PC-9 (cell line): ENCODE results near the gene PXN. TPM values are rescaled to one million over a fixed set of nuclear protein-coding genes. Genes with fewer than 3 reads are reported as not detected.
"Not testable (repeated sequence)": the region's sequence is repeated elsewhere in the genome, so short reads cannot be mapped to it uniquely, and the experiment has no call there.

Experiments used
- BruUV-seq: library from RNA; stranded (reverse); fragments of 400-500 nt; replicated peaks from 2 replicates; lab custom pipeline; 2021; lab: Mats Ljungman, UMichigan
- CTCF ChIA-PET: fragments of 300-600 bp; sonication (Branson Sonifier 250); formaldehyde crosslinking; loops from one replicate; lab custom pipeline; 2022; ENCODE audit warnings: antibody characterized with exemption; lab: Charles Lee
- POLR2A ChIA-PET: fragments of 300-600 bp; sonication (Branson Sonifier 250); formaldehyde crosslinking; loops from one replicate; lab custom pipeline; 2022; ENCODE audit warnings: antibody characterized with exemption; ENCODE audit not compliant: unreplicated experiment; lab: Charles Lee
- DNase-seq, 2 experiments: peaks; one replicate each; pipeline versions ENCODE4 v3.0.0 to v3.0.0-alpha.2; 2015 to 2022; ENCODE audit warnings: mixed read lengths in 1 of 2
- H2AFZ ChIP-seq: fragments of 200-600 bp; sonication (generic); 2 replicates; pipeline ENCODE4 v1.8.1; 2017; ENCODE audit warnings: antibody characterized with exemption
- H3F3A ChIP-seq: fragments of 200-600 bp; sonication (generic); 2 replicates; pipeline ENCODE4 v1.8.1; 2017; ENCODE audit warnings: antibody characterized with exemption, mild to moderate bottlenecking, low read depth; ENCODE audit not compliant: insufficient read depth
- H3K27ac ChIP-seq: fragments of 200-600 bp; sonication (generic); 2 replicates; pipeline ENCODE4 v1.6.1; 2016; ENCODE audit warnings: mixed run types
- H3K27me3 ChIP-seq: fragments of 200-600 bp; sonication (generic); 2 replicates; pipeline ENCODE4 v1.6.1; 2016; ENCODE audit warnings: low read depth, mixed run types; ENCODE audit not compliant: insufficient read depth
- H3K36me3 ChIP-seq: fragments of 200-600 bp; sonication (generic); 2 replicates; pipeline ENCODE4 v1.6.1; 2016; ENCODE audit warnings: low read depth, mixed run types
- H3K4me1 ChIP-seq: fragments of 200-600 bp; sonication (generic); replicated peaks from 2 replicates; pipeline ENCODE4 v1.6.1; 2016; ENCODE audit warnings: mixed run types; ENCODE audit not compliant: insufficient read depth
- H3K4me2 ChIP-seq: fragments of 200-600 bp; sonication (generic); 2 replicates; pipeline ENCODE4 v1.6.1; 2017; ENCODE audit warnings: mixed run types
- H3K4me3 ChIP-seq: fragments of 200-600 bp; sonication (generic); 2 replicates; pipeline ENCODE4 v1.6.1; 2016; ENCODE audit warnings: mixed run types
- H3K79me2 ChIP-seq: fragments of 200-600 bp; sonication (generic); 2 replicates; pipeline ENCODE4 v1.6.1; 2017; ENCODE audit warnings: low read depth, mixed run types
- H3K9me2 ChIP-seq: fragments of 200-600 bp; sonication (generic); 2 replicates; pipeline ENCODE4 v1.8.1; 2017; ENCODE audit warnings: mild to moderate bottlenecking; ENCODE audit not compliant: insufficient read depth
- H3K9me3 ChIP-seq: fragments of 200-600 bp; sonication (generic); 2 replicates; pipeline ENCODE4 v1.8.1; 2016; ENCODE audit warnings: low read depth; ENCODE audit not compliant: insufficient read depth
- H4K20me1 ChIP-seq: fragments of 200-600 bp; sonication (generic); 2 replicates; pipeline ENCODE4 v1.8.1; 2017; ENCODE audit not compliant: insufficient read depth
- CTCF ChIP-seq: fragments of 200-600 bp; sonication (generic); conservative IDR thresholded peaks from 2 replicates; pipeline ENCODE4 v1.6.1; 2017; ENCODE audit warnings: mixed run types, antibody characterized with exemption, mild to moderate bottlenecking, moderate library complexity
- EZH2 ChIP-seq: fragments of 200-600 bp; sonication (generic); IDR thresholded peaks from 2 replicates; pipeline ENCODE4 v1.8.0; 2017; ENCODE audit warnings: antibody characterized with exemption, low read depth
- intact Hi-C: fragments of 100-400 bp; cut with micrococcal nuclease; formaldehyde crosslinking; loops from one replicate; pipeline ENCODE4 v1.10.0; 2022; ENCODE audit not compliant: unreplicated experiment
- total RNA-seq: library from RNA; stranded (reverse); gene quantifications from 2 replicates; pipeline ENCODE4 v1.2.3, GENCODE V29; 2021

Gene PXN
- total RNA-seq, 1 experiment from 2014 or later, result 218 TPM

DNA sequence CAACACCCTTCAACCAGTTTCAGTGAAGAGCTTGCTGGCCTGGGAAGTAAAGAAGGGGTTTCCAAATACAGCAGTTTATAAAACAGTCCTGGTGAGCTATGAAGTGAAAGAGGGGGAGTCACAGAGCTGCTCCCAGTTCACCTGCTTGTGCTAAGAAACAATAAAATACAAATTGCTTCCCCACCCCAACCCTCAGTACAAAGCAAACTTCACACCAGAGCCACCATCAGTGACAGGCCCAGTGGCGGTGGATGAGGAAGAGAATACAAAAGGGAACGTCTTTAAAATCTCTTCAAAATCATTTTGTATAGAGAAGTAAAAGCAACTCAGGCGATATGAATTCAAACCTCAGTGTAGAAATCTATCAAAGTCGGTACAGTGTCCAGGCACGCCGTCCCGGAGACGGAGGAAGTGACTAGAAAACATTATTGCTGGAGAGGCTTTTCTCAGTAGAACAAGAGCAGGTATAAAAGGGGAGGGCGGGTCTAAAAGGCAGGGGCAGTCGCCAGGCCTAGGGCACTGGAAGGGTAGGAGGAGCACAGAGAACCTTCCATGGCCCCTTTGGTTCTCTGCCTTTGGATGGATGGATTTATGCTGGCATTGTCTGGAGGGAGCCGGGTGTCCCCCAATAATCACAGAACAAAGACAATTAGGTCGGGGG, 54.2 kb downstream of the PXN start:
- Histone ChIP-seq H3F3A (no peaks in the 10 kb centered on the region), H3K4me1 (no peaks in the 10 kb centered on the region), H3K4me2 (no peak overlapping the region), H3K27me3 (no peaks in the 10 kb centered on the region), H4K20me1 (no peaks in the 10 kb centered on the region), H3K9me3 (no peaks in the 10 kb centered on the region), H3K79me2 (no peaks in the 10 kb centered on the region), H3K27ac (no peak overlapping the region), H3K9me2 (no peaks in the 10 kb centered on the region), H3K36me3 (no peaks in the 10 kb centered on the region), H2AFZ (no peak overlapping the region), H3K4me3 (no peak overlapping the region)
- DNase-seq, result no peak
- intact Hi-C loops, result no loop called here
- TF ChIP-seq CTCF (no peak), EZH2 (no peak)
- ChIA-PET POLR2A (interaction anchor here (0.6 kb wide), 1 partner anchor 82 kb away, joined by 3 read pairs; no protein-coding TSS in a partner anchor), CTCF (no interaction called here)
- no TSS peak for BruUV-seq

- BruUV-seq, result no TSS peak
Measured at GRCh38 chr12:120209851-120210250, 55.7 kb downstream of the PXN start.

GRCh38 chr12:120207227-120207626, 58.3 kb downstream of the PXN start:
- Histone ChIP-seq H4K20me1 (no peaks in the 10 kb centered on the region), H3F3A (no peaks in the 10 kb centered on the region)
- POLR2A ChIA-PET, result no interaction called here

More at GRCh38 chr12:120209851-120210250, 55.7 kb downstream of the PXN start:
- H2AFZ ChIP-seq, result no peak overlapping the region
- TF ChIP-seq CTCF (no peak), EZH2 (no peak)
- H3F3A ChIP-seq, result no peaks in the 10 kb centered on the region
- no peaks in the 10 kb centered on the region for H3K9me2 ChIP-seq
- ChIA-PET POLR2A (no interaction called here), CTCF (no interaction called here)
- no peaks in the 10 kb centered on the region for H3K36me3 ChIP-seq
- no peak overlapping the region for H3K4me3 ChIP-seq
- no peaks in the 10 kb centered on the region for H3K4me1 ChIP-seq
- no peaks in the 10 kb centered on the region for H4K20me1 ChIP-seq
- DNase-seq, result no peak
- no peak overlapping the region for H3K27ac ChIP-seq
- H3K27me3 ChIP-seq, result no peaks in the 10 kb centered on the region
- H3K9me3 ChIP-seq, result no peaks in the 10 kb centered on the region
- H3K4me2 ChIP-seq, result no peak overlapping the region
- intact Hi-C loops, result no loop called here
- H3K79me2 ChIP-seq, result no peaks in the 10 kb centered on the region

DNA sequence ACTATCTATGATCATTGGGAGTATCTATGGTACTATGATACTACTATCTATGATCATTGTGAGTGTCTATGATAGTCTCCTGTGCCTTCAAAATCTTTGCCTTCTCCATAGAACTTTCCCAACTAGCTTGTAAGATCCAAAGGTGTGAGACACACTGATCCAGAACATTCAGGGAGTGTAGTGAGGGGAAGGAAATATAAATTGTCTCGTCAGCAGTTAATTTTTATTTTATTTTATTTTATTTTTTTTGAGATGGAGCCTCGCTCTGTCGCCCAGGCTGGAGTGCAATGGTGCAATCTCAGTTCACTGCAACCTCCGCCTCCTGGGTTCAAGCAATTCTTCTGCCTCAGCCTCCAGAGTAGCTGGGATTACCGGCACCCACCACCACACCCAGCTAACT, 58.7 kb downstream of the PXN start:
- H3K27ac ChIP-seq, DNase-seq, H2AFZ ChIP-seq, H3K4me1 ChIP-seq, H3K4me2 ChIP-seq, H3K9me3 ChIP-seq, H3K4me3 ChIP-seq, H3F3A ChIP-seq, H3K79me2 ChIP-seq, H4K20me1 ChIP-seq, H3K36me3 ChIP-seq, intact Hi-C loops, CTCF ChIA-PET, H3K27me3 ChIP-seq, H3K9me2 ChIP-seq, BruUV-seq: not testable (repeated sequence)
- POLR2A ChIA-PET, result interaction anchor here (0.6 kb wide), 1 partner anchor 1343 kb away, joined by 4 read pairs; no protein-coding TSS in a partner anchor

More at GRCh38 chr12:120207227-120207626, 58.3 kb downstream of the PXN start:
- no peak for DNase-seq
- Histone ChIP-seq H3K4me3 (no peak overlapping the region), H3K79me2 (no peaks in the 10 kb centered on the region), H3K9me2 (no peaks in the 10 kb centered on the region), H2AFZ (no peak overlapping the region), H3K27ac (no peak overlapping the region), H3K4me1 (no peaks in the 10 kb centered on the region), H3K9me3 (no peaks in the 10 kb centered on the region), H3K36me3 (no peaks in the 10 kb centered on the region), H3K27me3 (no peaks in the 10 kb centered on the region), H3K4me2 (no peak overlapping the region)
- intact Hi-C loops, result no loop called here
- no TSS peak for BruUV-seq
- CTCF ChIA-PET, result no interaction called here
- TF ChIP-seq CTCF (no peak), EZH2 (no peak)
